ENCODE data around the gene LMNB1.
"Not testable (repeated sequence)": the region's sequence is repeated elsewhere in the genome, so short reads cannot be mapped to it uniquely, and the experiment has no call there.

The LMNB1 gene

DNA sequence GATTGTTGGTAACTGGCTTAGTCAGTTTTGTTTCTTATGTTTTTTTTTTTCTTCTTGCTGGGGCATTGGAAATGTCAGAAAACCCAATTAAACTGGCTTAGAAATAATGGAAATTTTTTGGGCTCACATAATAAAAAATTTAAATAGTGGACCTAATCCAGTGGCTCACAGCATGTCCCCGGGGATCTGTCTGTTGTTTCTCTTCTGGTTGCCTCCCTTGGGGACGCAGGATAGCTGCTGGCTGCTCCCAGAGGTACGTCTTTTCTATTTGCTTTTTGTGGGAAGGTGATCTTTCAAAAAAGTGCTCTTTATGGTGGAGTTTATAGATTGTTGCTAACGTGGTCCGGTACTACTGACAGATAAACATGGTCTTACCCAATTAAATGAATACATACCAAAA lies 52.2 kb downstream of the LMNB1 start:
- no peak for DNase-seq

DNA sequence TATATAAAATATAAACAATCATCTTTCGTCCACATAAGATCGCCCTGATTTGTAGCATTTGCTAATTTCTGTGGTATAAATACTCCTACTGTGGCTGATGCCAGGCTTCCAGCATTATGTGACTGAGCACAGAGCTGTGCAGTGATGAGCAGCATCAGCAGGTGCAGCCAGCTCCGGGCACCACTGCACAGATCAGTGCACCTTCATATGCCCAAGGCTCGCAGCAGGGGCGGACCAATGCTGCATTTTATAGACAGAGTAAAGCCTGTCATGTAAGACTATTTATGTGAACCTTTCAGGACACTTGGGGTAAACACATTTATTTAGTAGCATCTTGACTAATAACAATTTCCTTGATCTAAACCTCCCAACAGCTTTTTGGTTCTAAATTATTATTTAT lies 53.1 kb downstream of the LMNB1 start:
- DNase-seq: no peak

DNA sequence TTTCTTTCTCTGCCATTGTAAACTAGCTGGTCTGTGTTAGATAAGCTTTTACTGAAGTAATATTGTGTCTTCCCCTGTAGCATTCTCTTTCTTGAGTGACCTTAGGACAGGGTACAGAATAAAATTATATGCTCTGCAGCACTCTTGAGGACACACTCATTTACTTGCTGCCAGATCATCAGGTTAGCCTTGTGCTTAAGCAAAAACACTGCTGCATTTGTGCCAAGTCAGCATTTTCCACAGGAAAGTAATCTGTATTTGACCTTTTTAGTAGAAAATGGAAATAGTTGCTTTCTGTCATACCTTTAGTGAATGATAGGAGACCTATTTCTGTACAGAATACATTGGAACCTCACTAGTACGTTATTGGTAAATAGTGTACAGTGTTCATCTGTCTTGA lies 54.2 kb downstream of the LMNB1 start:
- no peak for DNase-seq

DNA sequence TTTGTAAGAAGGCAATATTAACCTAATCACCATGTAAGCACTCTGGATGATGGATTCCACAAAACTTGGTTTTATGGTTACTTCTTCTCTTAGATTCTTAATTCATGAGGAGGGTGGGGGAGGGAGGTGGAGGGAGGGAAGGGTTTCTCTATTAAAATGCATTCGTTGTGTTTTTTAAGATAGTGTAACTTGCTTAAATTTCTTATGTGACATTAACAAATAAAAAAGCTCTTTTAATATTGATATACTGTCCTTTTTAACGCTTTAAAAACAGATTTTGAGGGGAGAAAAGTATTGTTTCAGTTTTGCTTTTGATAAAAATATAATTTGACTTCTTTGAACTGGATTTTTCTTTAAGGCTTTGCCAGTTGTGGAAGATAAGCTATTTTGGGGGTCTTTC lies 59.8 kb downstream of the LMNB1 start:
- DNase-seq: no peak

DNA sequence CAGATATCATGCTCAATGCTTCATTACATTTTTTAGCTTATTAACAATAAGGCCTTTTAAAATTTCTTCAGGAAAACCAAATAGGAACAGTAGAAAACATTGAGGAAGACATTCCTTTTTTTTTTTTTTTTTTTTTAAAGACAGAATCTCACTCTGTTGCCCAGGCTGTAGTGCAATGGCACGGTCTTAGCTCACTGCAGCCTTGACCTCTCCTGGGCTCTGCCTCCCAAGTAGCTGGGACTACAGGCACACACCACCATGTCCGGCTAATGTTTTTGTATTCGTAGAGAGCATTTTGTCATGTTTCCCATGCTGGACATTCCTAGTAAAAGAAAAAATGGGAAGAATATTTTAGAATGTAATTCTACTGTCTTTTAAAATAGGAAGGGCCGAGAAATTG lies 60.3 kb downstream of the LMNB1 start:
- no peak for DNase-seq

DNA sequence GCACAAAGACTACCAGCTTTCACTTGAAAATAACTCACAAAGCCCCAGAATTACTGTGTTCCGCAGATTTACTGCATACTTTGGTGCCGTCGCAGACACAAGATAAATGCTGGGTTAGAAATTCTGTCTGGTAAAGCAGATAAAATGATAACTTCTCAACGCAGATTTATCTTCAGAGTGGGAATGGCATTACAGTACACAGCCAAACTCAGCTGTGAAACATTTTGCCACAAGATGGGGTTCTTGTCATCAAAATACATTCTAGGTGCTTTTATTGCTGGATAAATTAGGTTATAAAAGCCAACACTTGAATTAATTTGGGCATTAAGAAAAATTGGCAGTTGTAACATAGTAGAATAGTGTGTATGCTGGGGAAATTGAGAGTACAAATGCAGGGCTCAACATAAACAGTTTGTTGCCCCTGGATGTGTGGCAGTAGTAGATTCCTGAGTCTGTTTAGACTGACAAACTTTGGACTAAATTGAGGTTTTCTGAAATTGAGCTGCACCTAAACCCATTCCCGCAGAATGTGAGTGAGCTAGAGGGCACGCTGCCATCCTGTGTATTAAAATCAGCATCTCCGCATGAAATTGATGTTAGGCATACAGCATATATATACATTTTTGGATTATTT lies 61.1 kb downstream of the LMNB1 start:
- DNase-seq: peak; percentile 19

DNA sequence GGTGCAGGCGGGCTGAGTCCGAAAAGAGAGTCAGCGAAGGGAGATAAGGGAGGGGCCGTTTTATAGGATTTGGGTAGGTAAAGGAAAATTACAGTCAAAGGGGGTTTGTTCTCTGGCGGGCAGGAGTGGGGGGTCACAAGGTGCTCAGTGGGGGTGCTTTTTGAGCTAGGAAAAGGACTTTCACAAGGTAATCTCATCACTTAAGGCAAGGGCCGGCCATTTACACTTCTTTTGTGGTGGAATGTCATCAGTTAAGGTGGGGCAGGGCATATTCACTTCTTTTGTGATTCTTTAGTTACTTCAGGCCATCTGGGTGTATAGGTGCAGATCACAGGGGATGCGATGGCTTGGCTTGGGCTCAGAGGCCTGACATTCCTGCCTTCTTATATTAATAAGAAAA lies 62.5 kb downstream of the LMNB1 start:
- not testable (repeated sequence) for DNase-seq

DNA sequence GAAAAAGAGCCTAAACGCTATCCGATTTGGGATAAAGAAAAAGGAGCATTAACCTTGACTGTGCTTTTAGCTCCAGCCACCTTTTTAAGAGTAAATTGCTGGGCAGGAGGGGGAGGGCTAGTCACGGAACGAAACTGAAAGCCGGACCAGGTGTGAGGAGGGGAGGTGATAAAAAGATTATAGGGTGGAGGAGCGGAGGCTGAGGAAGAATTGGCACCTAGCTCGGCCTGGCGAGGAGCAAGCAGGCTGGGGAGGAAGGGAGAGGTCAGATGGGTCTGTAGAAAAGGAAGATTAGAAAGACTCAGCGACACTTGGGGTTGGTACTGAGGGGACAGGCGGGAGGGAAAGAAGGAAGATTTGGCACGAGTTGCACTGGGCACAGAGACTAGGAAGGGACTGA lies 66.4 kb downstream of the LMNB1 start:
- DNase-seq: not testable (repeated sequence)

DNA sequence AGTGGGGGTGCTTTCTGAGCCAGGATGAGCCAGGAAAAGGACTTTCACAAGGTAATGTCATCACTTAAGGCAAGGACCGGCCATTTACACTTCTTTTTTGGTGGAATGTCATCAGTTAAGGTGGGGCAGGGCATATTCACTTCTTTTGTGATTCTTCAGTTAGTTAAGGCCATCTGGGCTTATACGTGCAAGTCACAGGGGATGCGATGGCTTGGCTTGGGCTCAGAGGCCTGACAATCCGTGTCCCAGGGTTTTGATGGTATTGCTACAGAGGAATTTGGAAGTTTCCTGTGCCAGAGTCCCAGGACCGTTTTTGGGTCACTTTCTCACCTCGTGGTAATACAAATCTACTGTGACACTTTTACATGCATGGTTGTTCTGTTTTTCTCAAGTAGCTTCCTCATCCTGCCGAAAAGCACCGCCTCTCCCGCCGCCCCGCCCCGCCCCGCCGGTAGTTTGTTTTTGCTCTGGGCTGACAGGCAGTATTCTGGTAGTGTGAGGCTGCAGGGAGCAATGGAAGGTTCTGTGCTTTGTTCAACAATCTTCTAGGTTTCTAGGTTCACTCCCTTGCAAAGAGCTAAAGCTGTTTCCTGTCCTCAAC lies 68.6 kb downstream of the LMNB1 start:
- not testable (repeated sequence) for DNase-seq

DNA sequence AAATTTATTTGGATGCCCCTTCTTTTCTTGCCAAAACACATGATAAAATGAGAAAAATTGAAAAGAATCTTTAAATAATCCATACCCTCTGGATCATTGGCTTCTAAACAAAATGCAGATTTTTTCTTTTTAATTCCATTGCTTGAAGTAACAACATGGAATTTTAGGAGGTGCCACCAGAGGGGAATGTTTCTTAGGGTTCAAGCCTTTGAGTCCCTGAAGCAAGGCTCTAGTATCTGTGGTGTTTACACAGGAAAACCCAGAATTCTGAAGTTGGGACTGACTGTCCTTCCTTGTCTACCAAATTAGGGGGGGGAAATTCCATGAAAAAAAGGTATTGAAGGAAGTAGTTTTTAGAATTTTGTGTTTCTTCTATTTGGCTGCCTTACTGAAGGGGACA lies 69.4 kb downstream of the LMNB1 start:
- DNase-seq: no peak

DNA sequence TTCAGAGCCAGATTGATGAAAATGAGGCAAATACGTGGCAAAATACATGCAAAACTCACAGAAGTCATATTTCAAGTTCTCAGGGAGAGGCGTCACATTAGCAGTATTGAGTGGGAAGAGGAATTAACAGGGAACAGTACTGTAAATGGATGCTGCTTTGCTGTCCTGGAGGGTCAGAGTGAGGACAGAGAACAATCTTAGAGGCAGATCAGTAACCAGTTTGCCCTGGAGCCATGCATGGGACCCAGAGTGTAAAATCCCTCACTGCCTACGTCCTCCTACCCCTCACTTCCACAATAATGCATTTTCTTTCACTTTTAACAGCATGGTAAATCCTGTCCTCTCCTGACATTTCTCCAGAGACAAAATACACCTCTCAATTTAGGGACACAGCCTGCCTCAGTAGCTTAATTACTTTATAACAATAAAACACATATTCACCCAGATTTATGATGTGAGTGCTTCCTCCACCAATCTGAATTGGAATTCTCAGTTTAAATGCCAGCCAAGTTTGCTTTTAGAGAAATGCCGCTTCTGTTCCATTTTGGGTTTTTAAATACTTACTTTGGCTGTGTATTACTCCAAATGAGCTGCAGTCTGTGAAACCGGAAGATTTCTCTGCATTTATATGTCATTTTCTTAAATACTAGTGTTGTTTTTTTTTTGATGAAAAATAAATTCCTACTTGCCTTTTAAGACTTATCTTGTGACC lies 70.0 kb downstream of the LMNB1 start:
- DNase-seq: peak; percentile 55

DNA sequence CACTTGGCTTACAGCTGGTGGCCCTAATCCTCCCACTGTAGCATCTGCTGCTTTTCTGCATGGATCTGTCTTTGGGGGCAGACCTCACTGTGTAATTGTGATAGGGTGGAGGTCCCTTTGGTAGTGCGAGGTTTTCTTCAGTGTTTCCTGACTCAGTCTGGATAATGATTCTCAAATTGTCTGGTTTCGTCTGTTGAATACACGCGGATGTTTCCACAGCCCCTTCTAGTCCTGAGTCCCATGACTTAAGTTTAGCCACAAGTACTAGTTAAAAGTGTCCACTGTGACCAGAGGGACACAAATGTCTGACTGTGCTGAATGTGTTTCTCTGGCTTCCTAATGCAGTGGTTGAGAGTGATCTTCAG lies 70.5 kb downstream of the LMNB1 start:
- peak; percentile 66 for DNase-seq

DNA sequence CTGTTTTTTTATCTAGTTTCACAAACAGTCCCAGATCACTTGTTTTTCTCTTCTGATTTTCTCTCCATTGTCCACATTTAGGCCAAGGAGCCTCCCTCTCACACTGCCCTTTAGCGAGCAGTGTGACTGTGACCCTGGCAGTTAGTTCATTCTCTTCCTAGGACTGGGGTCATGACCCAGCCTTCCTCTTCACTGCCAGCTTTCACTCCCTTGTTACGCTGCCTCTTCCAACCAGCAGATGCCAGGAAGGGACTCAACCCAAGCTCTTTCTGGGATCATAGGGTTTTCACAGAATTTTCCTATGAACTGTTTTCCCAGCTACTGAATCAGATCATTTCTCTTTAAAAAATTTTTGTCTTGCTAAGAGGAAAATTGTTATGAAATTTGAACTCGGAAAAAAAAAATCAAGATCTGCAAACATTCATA lies 70.9 kb downstream of the LMNB1 start:
- peak; percentile 57 for DNase-seq

DNA sequence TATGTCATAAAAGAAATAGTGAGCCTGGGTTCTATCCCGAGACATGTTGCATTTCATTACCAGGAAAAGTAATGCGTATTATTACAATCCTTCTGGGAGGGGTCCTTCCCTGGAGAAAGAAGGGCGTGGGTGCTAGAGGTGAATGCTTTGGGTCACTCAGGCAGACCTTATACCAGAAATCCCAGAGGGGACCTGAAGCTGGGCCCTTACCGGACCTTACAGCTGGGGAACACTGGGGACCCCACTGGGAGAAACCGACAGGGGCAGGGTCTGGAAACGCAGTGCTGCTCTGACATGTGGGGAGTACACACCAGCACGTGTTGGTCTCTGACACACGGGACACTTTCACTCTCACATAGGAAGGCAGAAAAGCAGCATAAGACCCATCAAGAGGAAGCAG lies 71.3 kb downstream of the LMNB1 start:
- DNase-seq: peak; percentile 15

DNA sequence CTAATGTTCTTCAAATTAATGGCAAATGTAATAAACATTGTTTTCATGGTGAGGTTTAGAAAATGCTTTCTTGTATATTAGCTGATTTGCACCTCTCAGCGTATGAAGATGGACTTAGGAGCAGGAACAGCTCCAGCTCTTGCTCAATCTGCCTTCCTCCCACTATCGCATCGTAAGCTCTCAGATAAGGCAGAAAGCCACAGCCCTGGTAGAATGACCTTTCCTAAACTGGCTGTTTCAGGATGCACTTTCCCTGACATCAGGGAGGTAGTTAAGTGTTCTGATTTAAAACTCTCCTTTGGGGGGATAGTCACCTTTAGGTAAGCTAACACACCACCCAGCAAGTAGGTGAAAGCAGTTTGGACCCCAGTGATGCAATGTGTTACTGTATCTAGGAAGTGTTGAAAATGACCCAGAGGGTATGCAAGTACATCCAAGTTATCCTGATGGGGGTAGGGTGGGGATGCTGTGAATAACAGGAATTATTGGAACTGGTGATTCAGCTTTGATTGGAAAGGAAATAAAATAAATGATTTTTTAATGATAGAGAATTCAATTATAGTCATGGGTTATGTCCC lies 72.3 kb downstream of the LMNB1 start:
- DNase-seq: no peak

DNA sequence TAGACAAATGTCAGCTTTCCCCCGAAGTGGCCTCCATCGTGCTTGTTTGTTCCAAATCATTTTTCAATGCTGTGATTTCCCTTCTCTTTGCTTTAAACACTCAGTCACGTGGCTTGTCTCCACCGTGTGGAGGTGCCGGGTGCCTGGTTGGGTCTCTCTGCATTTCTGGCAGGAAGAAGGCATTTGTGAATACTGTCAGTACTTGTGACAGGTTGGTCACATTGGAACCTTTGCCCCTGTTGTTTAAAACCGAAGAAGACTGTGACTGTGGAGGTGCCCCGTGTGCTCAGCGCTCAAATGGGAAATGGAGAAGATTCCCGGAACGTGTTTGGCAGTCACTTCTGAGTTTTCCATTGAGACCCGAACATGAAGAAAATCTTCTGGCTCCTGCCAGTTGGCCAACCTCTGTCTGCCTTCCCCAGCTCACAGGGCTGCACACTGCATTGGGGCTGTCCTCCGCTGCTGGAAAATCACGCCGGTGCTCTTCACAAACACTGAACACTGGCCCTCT lies 74.6 kb downstream of the LMNB1 start:
- DNase-seq: no peak

DNA sequence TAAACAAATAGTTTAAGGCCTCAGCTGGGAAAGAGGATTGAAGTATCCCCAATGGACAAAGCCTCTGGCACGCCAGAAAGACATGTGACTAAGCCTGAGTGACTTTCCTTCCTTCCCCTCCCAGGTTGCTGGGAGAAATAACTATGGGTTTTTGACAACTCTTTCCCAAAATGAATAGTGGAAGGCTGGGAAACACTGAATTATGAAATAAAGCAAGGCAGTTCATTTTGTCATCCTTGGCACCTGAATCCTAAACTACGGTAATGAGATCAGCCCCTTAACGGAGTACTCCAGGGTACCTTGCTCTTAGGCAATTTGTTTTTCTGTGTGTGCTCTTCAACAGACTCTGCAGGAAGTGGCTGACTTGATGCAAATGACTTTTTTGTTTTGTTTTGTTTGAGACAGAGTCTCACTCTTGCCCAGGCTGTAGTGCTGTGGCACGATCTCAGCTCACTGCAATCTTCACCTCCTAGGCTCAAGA lies 75.2 kb downstream of the LMNB1 start:
- peak; percentile 61 for DNase-seq

DNA sequence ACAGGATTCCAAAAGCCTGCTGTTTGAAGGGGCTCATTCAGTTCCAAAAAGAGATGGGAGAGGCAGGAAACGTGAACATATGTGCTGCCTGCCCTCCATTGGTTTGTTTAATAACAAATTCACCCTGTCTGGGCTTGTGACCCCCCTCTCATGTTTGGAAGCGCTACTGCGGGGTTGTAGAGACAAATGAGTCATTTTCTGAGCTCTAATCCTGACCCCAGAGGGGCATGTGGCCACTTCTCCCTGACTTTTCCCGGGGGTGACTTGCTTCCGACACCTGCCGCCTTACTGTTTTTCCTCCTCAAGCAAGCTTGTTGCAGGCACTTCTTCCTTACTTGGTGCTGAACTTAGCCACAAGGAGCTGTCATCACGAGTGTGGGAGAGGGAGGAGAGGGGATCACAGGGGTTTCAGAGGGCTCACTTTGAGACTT lies 75.9 kb downstream of the LMNB1 start:
- DNase-seq: no peak

DNA sequence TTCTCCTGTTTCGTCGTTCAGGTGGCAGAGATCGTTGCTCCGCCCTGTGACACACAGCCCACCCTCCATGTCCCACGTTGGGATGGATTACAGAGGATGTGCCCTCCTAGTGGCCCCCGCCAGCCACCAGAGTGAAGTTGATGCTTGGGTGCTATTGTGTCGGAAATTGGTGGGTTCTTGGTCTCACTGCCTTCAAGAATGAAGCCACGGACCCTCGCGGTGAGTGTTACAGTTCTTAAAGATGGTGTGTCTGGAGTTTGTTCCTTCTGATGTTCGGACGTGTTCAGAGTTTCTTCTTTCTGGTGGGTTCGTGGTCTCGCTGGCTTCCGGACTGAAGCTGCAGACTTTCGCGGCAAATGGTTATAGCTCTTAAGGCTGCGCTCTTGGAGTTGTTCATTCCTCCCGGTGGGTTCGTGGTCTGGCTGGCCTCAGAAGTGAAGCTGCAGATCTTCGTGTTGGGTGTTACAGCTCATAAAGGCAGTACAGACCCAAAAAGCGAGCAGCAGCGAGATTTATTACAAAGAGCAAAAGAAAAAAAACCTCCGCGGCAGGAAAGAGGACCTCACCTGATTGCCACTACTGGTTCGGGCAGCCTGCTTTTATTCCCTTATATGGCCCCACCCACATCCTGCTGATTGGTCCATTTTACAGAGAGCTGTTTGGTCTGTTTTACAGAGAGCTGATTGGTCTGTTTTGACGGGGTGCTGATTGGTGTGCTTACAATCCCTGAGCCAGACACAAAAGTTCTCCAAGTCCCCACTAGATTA lies 76.8 kb downstream of the LMNB1 start:
- not testable (repeated sequence) for DNase-seq

DNA sequence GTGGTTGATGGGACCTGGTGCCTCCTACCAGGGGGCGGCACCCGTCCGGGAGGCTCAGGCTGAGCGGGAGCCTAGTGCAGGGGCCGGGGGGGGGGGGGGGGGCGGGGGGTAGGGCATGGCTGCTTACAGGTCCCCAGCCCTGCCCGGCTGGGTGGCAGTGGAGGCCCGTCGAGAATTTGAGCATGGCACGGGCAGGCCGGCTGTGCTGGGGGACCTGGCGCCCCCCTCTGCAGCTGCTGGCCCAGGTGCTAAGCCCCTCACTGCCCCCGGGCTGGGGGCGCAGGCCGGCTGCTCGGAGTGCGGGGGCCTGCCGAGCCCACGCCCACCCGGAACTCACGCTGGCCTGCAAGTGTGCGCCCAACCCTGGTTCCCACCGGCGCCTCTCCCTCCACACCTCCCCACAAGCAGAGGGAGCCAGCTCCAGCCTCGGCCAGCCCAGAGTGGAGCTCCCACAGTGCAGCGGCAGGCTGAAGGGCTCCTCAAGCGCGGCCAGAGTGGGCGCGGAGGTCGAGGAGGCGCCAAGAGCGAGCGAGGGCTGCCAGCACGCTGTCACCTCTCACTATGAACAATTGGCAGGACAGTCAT lies 77.7 kb downstream of the LMNB1 start:
- no peak for DNase-seq

DNA sequence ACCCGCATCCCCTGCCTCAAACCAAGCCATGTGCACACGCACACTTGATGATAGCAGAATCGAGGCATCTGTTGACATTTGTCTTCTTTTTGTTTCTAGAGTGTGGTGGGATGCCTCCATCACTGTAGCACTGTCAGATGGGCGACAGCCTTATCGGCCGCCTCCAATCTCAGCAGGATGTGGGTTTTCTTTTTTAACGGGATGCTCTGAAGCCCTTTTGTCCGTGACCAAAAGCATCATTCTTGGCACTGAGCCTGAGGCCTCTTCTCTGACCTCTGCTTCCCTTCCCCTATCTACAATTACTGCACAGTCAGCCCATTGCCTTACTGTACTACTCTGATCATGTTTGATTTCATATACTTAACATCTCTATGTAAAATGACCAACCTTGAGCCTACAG lies 78.3 kb downstream of the LMNB1 start:
- DNase-seq: no peak

Data from eye (tissue), 1 donor.